Mammary epithelial cell (primary cell): ENCODE data around the gene KRIT1.

Experiments
- EZH2 ChIP-seq: IDR thresholded peaks from 2 replicates; pipeline ENCODE4 v1.6.1; 2012; ENCODE audit warnings: low read length, inconsistent platforms, borderline replicate concordance
- TF ChIP-seq, protein P1 (sequence below), 2 donors: IDR thresholded peaks in 1 of 2; conservative IDR thresholded peaks in 1 of 2; 2 replicates each; pipeline ENCODE4 v1.5.1; 2011 to 2012; ENCODE audit warnings: inconsistent platforms in 2 of 2, low read length in 2 of 2, mild to moderate bottlenecking in 2 of 2, control low read depth in 1 of 2, low read depth in 1 of 2; ENCODE audit not compliant: insufficient read depth in 1 of 2; ENCODE audit errors: extremely low read depth in 1 of 2

GRCh38 chr7:92266415-92267241 is 20.9 kb upstream of the KRIT1 start:
- TF ChIP-seq, protein P1, sequence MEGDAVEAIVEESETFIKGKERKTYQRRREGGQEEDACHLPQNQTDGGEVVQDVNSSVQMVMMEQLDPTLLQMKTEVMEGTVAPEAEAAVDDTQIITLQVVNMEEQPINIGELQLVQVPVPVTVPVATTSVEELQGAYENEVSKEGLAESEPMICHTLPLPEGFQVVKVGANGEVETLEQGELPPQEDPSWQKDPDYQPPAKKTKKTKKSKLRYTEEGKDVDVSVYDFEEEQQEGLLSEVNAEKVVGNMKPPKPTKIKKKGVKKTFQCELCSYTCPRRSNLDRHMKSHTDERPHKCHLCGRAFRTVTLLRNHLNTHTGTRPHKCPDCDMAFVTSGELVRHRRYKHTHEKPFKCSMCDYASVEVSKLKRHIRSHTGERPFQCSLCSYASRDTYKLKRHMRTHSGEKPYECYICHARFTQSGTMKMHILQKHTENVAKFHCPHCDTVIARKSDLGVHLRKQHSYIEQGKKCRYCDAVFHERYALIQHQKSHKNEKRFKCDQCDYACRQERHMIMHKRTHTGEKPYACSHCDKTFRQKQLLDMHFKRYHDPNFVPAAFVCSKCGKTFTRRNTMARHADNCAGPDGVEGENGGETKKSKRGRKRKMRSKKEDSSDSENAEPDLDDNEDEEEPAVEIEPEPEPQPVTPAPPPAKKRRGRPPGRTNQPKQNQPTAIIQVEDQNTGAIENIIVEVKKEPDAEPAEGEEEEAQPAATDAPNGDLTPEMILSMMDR (conservative IDR thresholded peaks at IDR 0.05 in 1 of 2, IDR thresholded peaks at IDR 0.05 in 1 of 2; ENCODE audit: extremely low read depth in 1 of 2, insufficient read depth in 1 of 2, low read depth in 1 of 2, low read length in 2 of 2), result no peak
- TF ChIP-seq EZH2, result no peak
